GM19397 (cell line): ENCODE data around the gene SLC38A7.
A peak's percentile ranks its signal among the peaks of the same experiment; 100 is the strongest.
"Not testable (repeated sequence)": the region's sequence is repeated elsewhere in the genome, so short reads cannot be mapped to it uniquely, and the experiment has no call there.

Experiments used
- ATAC-seq: cut with Tn5 transposase; IDR thresholded peaks from one replicate; pipeline ENCODE4 v1.9.1; 2021; ENCODE audit warnings: mild to moderate bottlenecking, moderate library complexity; ENCODE audit not compliant: unreplicated experiment

SLC38A7 gene

GRCh38 chr16:58638148-58639036 is 46.2 kb downstream of the SLC38A7 start:
- no peak for ATAC-seq

GRCh38 chr16:58637021-58637420 is 47.5 kb downstream of the SLC38A7 start:
- ATAC-seq: not testable (repeated sequence)

GRCh38 chr16:58636466-58636865 is 48.1 kb downstream of the SLC38A7 start:
- ATAC-seq: no peak

- no peak for ATAC-seq
Measured at GRCh38 chr16:58635502-58635901, 49.1 kb downstream of the SLC38A7 start.

GRCh38 chr16:58634265-58634802 is 50.2 kb downstream of the SLC38A7 start:
- no peak for ATAC-seq

- peak; percentile 84 for ATAC-seq
Measured at GRCh38 chr16:58629733-58630640, 54.6 kb downstream of the SLC38A7 start, which contains the start of gene CNOT1. Gene CNOT1 (minus strand): TSS chr16:58629826. CDS start chr16:58599337, 30,489 bp downstream.

- ATAC-seq: peak; percentile 0
Measured at GRCh38 chr16:58628845-58629732, 55.5 kb downstream of the SLC38A7 start.

GRCh38 chr16:58624209-58624608 is 60.4 kb downstream of the SLC38A7 start:
- ATAC-seq: no peak

GRCh38 chr16:58620396-58620795 is 64.2 kb downstream of the SLC38A7 start:
- no peak for ATAC-seq

- ATAC-seq: no peak
Measured at GRCh38 chr16:58615280-58615679, 69.3 kb downstream of the SLC38A7 start.
